Peyer's patch (tissue), 4 donors: Measurements from ENCODE around the gene TRPV6. TPM values are rescaled to one million over a fixed set of nuclear protein-coding genes. Genes with fewer than 3 reads are reported as not detected.

ENCODE experiments used
- DNase-seq, 3 donors: peaks; one replicate each; pipeline ENCODE4 v3.0.0-alpha.2; 2017 to 2019
- H3K27ac ChIP-seq, 4 donors: fragments of 200-600 bp; sonication (generic); one replicate each; pipeline ENCODE4 v1.5.1; 2016 to 2019
- H3K27me3 ChIP-seq, 2 donors: fragments of 200-600 bp; sonication (generic); one replicate each; pipeline ENCODE4 v1.5.1; 2019
- H3K36me3 ChIP-seq, 3 donors: fragments of 200-600 bp; sonication (generic); one replicate each; pipeline ENCODE4 v1.5.1; 2016 to 2019
- H3K4me1 ChIP-seq, 4 donors: fragments of 200-600 bp; sonication (generic); one replicate each; pipeline ENCODE4 v1.5.1; 2016 to 2019
- H3K4me3 ChIP-seq, 4 donors: fragments of 200-600 bp; sonication (generic); 1 replicate in 3 of 4; 2 replicates in 1 of 4; pipeline ENCODE4 v1.5.1; 2016 to 2019; ENCODE audit warnings: mild to moderate bottlenecking in 1 of 4
- H3K9me3 ChIP-seq, 4 donors: fragments of 200-600 bp; sonication (generic); one replicate each; pipeline ENCODE4 v1.5.1; 2016 to 2019; ENCODE audit warnings: mild to moderate bottlenecking in 1 of 4
- CTCF ChIP-seq, 6 experiments: fragments of 450-650 bp in 4 of 6; fragments of 200-600 bp in 2 of 6; sonication (generic) in 1 of 6; IDR thresholded peaks; one replicate each; pipeline ENCODE4 v1.5.1; 2017 to 2019; ENCODE audit warnings: antibody characterized with exemption in 6 of 6, mild to moderate bottlenecking in 3 of 6, moderate library complexity in 1 of 6
- POLR2A ChIP-seq, 2 donors: fragments of 450-650 bp; IDR thresholded peaks; one replicate each; pipeline ENCODE4 v1.5.1; 2017; ENCODE audit warnings: antibody characterized with exemption in 2 of 2, mild to moderate bottlenecking in 2 of 2, moderate library complexity in 2 of 2
- total RNA-seq, 4 donors: library from RNA; depleted of rRNA; stranded (reverse); fragments of >200 nt; gene quantifications; one replicate each; pipeline ENCODE4 v1.1.0, GENCODE V29; 2016

TRPV6 gene
- total RNA-seq, 4 donors from 2014 or later = 0.19 to 2.5 (median 0.82) TPM

- TF ChIP-seq POLR2A (IDR thresholded peaks at IDR 0.05) (no peak), CTCF (IDR thresholded peaks at IDR 0.05) (no peak)
- DNase-seq = peak in 1 of 3 donors; percentile 27
These were observed 3.8 kb downstream of the TRPV6 start for GRCh38 chr7:142881586-142882337.

GRCh38 chr7:142880876-142881505, 4.6 kb downstream of the TRPV6 start:
- DNase-seq = peak in 1 of 3 donors; percentile 63
- Histone ChIP-seq H3K4me3 (no peak overlapping the region), H3K27ac (no peak overlapping the region), H3K27me3 (no peaks in the 10 kb centered on the region), H3K4me1 (no peaks in the 10 kb centered on the region), H3K9me3 (no peaks in the 10 kb centered on the region), H3K36me3 (no peaks in the 10 kb centered on the region)
- TF ChIP-seq CTCF (IDR thresholded peaks at IDR 0.05) = peak; percentile 27 to 76 (median 70)
- no peak for TF ChIP-seq POLR2A (IDR thresholded peaks at IDR 0.05)

More at GRCh38 chr7:142881586-142882337, 3.8 kb downstream of the TRPV6 start:
- H3K4me3 ChIP-seq = no peak overlapping the region
- H3K27me3 ChIP-seq = no peaks in the 10 kb centered on the region
- H3K4me1 ChIP-seq = no peaks in the 10 kb centered on the region
- H3K9me3 ChIP-seq = no peaks in the 10 kb centered on the region
- H3K27ac ChIP-seq = no peak overlapping the region
- H3K36me3 ChIP-seq = no peaks in the 10 kb centered on the region

- TF ChIP-seq CTCF (IDR thresholded peaks at IDR 0.05) (no peak), POLR2A (IDR thresholded peaks at IDR 0.05) (no peak)
- H3K4me3 ChIP-seq = no peak overlapping the region
- H3K4me1 ChIP-seq = no peaks in the 10 kb centered on the region
- H3K27me3 ChIP-seq = no peaks in the 10 kb centered on the region
- no peak for DNase-seq
- H3K27ac ChIP-seq = no peak overlapping the region
- H3K9me3 ChIP-seq = no peaks in the 10 kb centered on the region
- H3K36me3 ChIP-seq = no peaks in the 10 kb centered on the region
These were observed 6.5 kb downstream of the TRPV6 start for GRCh38 chr7:142879060-142879459.

GRCh38 chr7:142878315-142878714, 7.2 kb downstream of the TRPV6 start:
- H3K36me3 ChIP-seq = no peaks in the 10 kb centered on the region
- no peaks in the 10 kb centered on the region for H3K9me3 ChIP-seq
- peak in 1 of 3 donors; percentile 8 for DNase-seq

More at GRCh38 chr7:142878315-142878714, 7.2 kb downstream of the TRPV6 start:
- Histone ChIP-seq H3K4me3 (no peak overlapping the region), H3K27ac (no peak overlapping the region), H3K27me3 (no peaks in the 10 kb centered on the region), H3K4me1 (no peaks in the 10 kb centered on the region)
- TF ChIP-seq POLR2A (IDR thresholded peaks at IDR 0.05) (no peak), CTCF (IDR thresholded peaks at IDR 0.05) (no peak)
